Measurements from ENCODE around the gene TFCP2L1. TPM values are rescaled to one million over a fixed set of nuclear protein-coding genes. Genes with fewer than 3 reads are reported as not detected.

TFCP2L1 gene
- total RNA-seq, 1 experiment from 2014 or later, result 1.8 TPM

DNA sequence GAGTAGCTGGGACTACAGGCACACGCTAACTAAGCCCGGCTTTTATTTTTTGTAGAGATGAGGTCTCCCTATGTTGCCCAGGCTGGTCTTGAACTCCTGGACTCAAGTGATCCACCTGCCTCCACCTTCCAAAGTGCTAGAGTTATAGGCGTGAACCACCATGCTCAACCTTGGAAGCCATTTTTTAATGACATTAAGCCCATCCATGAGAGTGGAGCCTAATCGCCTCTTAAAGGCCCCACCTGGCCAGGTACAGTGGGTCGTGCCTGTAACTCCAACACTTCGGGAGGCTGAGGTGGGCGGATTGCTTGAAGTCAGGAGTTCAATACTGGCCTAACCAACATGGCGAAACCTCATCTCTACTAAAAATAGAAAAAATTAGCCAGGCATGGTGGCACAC, 41.6 kb upstream of the TFCP2L1 start:
- no peak overlapping the region for H3K9ac ChIP-seq (ENCODE audit: extremely low read depth, insufficient read length, low read length)
- TF ChIP-seq, protein P1, sequence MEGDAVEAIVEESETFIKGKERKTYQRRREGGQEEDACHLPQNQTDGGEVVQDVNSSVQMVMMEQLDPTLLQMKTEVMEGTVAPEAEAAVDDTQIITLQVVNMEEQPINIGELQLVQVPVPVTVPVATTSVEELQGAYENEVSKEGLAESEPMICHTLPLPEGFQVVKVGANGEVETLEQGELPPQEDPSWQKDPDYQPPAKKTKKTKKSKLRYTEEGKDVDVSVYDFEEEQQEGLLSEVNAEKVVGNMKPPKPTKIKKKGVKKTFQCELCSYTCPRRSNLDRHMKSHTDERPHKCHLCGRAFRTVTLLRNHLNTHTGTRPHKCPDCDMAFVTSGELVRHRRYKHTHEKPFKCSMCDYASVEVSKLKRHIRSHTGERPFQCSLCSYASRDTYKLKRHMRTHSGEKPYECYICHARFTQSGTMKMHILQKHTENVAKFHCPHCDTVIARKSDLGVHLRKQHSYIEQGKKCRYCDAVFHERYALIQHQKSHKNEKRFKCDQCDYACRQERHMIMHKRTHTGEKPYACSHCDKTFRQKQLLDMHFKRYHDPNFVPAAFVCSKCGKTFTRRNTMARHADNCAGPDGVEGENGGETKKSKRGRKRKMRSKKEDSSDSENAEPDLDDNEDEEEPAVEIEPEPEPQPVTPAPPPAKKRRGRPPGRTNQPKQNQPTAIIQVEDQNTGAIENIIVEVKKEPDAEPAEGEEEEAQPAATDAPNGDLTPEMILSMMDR (conservative IDR thresholded peaks at IDR 0.05), result no peak
- H3K79me2 ChIP-seq (ENCODE audit: insufficient read depth, low read length), result no peaks in the 10 kb centered on the region
- H3K9me3 Mint-ChIP-seq, result no peaks in the 10 kb centered on the region
- no peak overlapping the region for H3K23ac ChIP-seq (ENCODE audit: insufficient read length, low read depth, low read length)
- H2BK20ac ChIP-seq (ENCODE audit: low read depth, low read length, poor library complexity, severe bottlenecking), result no peak overlapping the region
- H3K27me3 ChIP-seq (ENCODE audit: insufficient read depth, low read length), result no peaks in the 10 kb centered on the region
- peaks cover 4% of the 10 kb centered on the region for H3K27me3 Mint-ChIP-seq (ENCODE audit: low read depth)
- no peak overlapping the region for H3K4me2 ChIP-seq (ENCODE audit: insufficient read depth, insufficient read length, low read length)
- H3K4me1 ChIP-seq (ENCODE audit: insufficient read depth, low read length), result no peaks in the 10 kb centered on the region
- no peaks in the 10 kb centered on the region for H3K23me2 ChIP-seq (ENCODE audit: insufficient read length, low read depth, low read length, poor library complexity, severe bottlenecking)
- H3K27ac ChIP-seq (ENCODE audit: insufficient read length, low read depth, low read length), result no peak overlapping the region
- H4K91ac ChIP-seq (ENCODE audit: insufficient read length, low read depth, low read length), result no peak overlapping the region
- no peak overlapping the region for H2BK15ac ChIP-seq (ENCODE audit: low read depth, low read length)
- DNase-seq, result no peak
- no peaks in the 10 kb centered on the region for H3K36me3 Mint-ChIP-seq (ENCODE audit: insufficient read depth in 1 of 3, low read depth in 3 of 3)
- H3K79me1 ChIP-seq (ENCODE audit: insufficient read depth, low read depth, low read length, poor library complexity, severe bottlenecking), result no peaks in the 10 kb centered on the region
- no CpG with 5 or more reads among the region's 8 CpGs for WGBS (ENCODE audit: extremely low coverage, insufficient read length, low lambda C conversion rate)
- H3K56ac ChIP-seq (ENCODE audit: insufficient read length, low read depth, low read length), result no peak overlapping the region
- no peak overlapping the region for H3K18ac ChIP-seq (ENCODE audit: insufficient read length, low read depth, low read length)
- no peak overlapping the region for H2BK120ac ChIP-seq (ENCODE audit: low read depth, low read length, poor library complexity, severe bottlenecking)
- H3K9me3 ChIP-seq (ENCODE audit: control insufficient read depth, low read depth, low read length), result no peaks in the 10 kb centered on the region
- no peak overlapping the region for H3K14ac ChIP-seq (ENCODE audit: insufficient read depth, low read length)
- no peaks in the 10 kb centered on the region for H4K20me1 ChIP-seq (ENCODE audit: control insufficient read depth, insufficient read depth, insufficient read length)
- no peak overlapping the region for H4K8ac ChIP-seq (replicated peaks; ENCODE audit: insufficient read length, low read depth, low read length)
- H3K4ac ChIP-seq (ENCODE audit: low read depth, low read length), result no peak overlapping the region
- no peak overlapping the region for H2AK5ac ChIP-seq (ENCODE audit: insufficient read length, low read length)
- H2BK12ac ChIP-seq (ENCODE audit: insufficient read length, low read depth, low read length), result no peak overlapping the region
- H3T11ph ChIP-seq (ENCODE audit: low read length), result no peak overlapping the region
- H2BK5ac ChIP-seq (ENCODE audit: insufficient read length, low read length), result no peak overlapping the region
- no peak overlapping the region for H3K4me3 Mint-ChIP-seq
- H3K4me1 Mint-ChIP-seq, result no peaks in the 10 kb centered on the region
- no peak overlapping the region for H4K5ac ChIP-seq (ENCODE audit: insufficient read length, low read depth, low read length)
- H2AFZ ChIP-seq (ENCODE audit: low read length), result no peak overlapping the region
- no peak overlapping the region for H3K27ac Mint-ChIP-seq

All from H9 (cell line).